NCI-H2196 treated with DMSO at 0.1 percent for 48 hours (cell line): ENCODE measurements around the gene TSPYL4.
A peak's percentile ranks its signal among the peaks of the same experiment; 100 is the strongest.
"Not testable (repeated sequence)": the region's sequence is repeated elsewhere in the genome, so short reads cannot be mapped to it uniquely, and the experiment has no call there.

Experiments
- DNase-seq: peaks from one replicate; lab custom pipeline; 2025; ENCODE audit not compliant: unreplicated experiment; lab: John Stamatoyannopoulos, UW

Gene TSPYL4

DNA sequence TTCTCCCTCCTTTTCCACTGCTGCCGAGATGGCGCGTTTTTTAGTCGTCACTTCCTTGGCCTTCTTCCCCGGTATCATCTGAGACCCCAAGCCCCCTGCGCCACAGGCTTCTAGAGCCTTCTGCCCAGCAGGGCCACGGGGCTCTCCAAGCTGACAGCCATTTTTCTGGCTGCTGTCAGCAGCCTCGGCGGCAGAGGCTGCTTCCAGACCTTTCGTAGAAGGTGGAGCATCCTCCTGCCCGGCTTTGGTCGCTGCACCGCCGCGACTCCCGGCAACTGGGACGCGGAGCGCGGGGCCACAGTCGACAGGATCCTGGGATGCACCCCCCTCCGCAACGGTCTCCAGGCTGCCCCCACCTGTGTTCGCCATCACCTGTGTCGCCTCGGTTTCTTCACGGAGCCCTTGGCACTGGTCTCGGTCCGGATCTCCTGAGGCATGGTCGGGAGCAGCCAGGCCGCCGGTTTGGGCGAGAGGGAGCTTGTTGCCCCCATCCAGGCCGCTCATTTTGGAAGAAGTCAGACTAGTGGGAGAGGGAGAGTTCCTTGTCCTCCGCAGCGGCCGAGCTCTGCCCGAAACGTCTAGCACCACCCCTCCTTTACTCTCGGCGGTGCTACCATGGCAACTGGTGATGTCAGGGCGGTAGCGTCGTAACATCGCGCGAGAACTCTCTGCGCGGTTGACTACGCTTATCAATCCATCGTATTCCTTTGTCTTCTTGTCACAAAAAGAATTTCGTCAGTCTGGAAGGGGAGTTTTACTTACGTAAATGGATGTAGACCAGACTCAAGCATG is at the start of gene TSPYL4:
TSS of gene TSPYL4 (minus strand) at position 571 of the 792 bp plus-strand sequence. CDS start at position 504, 67 bp downstream.
- DNase-seq = peak; percentile 85

DNA sequence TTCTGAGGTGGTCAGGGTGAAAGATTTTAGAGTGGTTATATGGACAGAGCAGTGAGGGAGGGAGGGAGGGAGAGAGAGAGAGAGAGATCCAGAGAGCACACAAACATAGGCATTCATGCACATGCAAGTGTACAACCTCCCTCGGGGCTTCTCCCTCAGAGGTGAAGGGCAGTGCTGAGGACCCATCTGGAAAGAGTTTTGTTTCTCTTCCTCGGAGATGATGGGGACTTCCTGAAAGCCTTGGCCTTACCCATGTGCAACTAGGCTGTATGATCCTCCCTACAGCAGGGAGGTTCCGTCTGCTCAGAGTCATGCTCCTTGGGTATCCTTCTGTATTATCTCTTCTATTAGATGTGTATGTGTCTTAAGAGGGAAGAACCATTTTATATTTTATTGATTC is 47.2 kb upstream of the TSPYL4 start:
- DNase-seq = no peak

DNA sequence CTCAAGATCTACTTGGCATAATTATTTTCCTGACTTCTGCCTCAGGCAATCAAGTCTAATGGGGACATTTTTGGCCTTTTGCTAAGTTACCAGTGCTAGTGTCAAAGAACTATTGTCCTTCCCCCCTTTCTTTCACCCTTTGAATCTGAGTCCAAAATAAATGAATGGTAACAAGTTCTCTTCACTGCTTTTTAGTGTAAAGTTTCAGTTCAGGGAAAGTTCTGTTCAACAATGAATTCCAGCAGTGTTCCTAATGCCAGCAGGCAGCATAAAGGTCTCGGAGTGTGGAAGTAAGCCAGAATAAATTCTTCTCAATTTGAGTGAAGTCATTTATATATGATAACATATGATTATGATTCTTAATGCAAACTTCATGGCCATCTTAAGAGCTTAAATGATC is 46.7 kb upstream of the TSPYL4 start:
- DNase-seq = no peak

DNA sequence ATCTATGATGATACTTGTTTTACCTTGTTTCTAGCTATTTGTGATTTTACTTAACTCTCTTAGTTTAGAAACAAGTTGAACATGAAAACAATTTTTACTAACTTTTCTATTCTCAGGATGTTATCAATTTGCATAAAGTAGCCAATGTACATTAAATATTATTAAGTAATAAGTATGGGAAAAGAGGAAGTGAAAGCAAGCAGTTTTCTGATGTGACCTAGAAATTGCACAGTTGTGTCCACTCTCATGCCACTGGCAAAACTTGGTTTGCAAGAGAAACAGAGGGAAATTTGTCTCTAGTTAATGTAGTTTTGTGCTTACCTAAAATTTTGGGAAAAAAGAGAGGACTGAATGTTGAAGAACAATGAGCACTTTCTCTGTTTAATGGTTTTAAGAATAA is 45.1 kb upstream of the TSPYL4 start:
- DNase-seq = no peak

DNA sequence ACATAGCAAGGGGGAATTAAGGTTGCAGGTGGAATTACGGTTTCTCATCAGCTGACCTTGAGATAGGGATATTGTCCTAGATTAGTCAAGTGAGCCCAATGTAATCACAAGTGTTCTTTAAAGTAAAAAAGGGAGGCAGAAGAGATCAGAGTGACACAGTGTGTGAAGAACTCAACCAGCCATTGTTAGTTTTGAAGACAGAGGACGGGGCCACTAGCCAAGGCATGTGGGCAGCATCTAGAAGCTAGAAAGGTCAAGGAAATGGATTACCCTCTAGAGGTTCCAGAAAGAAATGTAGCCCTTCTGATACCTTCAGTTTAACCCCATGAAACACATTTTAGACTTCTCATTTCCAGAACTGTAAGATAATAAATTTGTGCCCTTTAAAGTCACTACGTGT is 44.4 kb upstream of the TSPYL4 start:
- no peak for DNase-seq

DNA sequence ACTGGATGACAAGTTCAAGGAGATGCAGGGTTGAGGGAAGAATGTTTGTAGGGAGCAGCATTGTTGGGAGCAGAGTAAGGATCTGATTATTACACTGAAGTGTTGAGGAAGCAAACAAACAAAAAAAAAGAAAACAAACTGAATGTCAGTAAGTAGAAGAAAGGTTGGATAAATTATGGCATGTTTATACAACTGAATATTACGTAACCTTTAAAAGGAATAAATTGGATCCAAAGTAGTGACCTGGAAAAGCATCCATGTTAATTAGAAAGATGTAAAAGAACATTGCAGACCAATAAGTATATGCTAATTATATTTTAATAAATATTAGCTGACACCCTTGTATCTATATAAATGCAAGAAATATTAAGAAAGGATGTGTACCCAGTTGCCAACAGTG is 38.7 kb upstream of the TSPYL4 start:
- DNase-seq = no peak

DNA sequence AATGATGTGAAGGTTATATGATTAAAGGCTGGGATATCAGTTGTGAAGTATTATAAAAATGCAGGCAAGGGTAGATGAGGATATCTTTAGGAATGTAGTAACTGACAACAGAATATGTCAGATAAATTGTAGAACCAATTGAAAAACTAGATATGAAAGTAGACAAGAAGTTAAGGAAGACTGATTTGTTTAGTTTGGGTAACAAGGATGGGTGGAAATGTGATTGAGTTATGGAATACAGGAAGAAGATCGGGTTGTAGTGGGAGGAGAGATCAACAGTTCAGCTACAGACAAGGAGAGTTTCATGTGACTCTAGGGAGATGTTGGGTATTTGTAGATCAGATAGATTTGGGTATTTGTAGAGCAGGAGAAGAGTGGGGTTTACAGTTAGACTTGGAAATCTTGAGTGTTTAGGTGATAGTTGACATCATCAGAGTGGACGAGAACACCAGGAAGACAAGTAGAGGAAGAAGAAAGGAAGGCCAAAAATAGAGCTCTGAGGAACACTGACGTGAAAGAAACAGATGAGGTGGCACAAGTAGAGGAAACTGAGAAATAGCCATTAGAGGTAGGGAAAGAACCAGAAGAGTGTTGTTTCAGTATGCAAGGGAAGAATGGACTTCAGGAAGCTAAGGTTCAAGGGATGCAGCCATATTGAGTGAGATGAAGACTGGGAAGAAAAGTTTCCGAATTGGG is 38.0 kb upstream of the TSPYL4 start:
- no peak for DNase-seq

DNA sequence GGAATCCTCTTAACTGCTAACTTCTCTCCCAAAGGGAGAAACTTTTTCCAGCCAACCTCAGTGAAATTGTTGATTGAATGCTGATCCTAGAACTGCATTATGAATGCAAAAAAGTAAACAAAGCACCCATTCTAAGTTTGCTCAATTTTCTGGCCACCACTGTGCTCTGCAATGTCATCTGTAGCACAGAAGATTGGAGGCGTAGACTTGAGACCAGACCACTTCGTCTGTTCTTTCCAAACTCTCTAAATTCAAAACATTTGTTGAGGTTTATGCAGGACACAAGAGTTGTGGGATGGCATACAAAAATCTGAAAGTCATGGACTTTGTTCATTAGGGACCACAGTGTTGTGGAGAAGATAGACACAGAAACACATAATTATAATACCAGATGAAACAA is 36.9 kb upstream of the TSPYL4 start:
- no peak for DNase-seq

DNA sequence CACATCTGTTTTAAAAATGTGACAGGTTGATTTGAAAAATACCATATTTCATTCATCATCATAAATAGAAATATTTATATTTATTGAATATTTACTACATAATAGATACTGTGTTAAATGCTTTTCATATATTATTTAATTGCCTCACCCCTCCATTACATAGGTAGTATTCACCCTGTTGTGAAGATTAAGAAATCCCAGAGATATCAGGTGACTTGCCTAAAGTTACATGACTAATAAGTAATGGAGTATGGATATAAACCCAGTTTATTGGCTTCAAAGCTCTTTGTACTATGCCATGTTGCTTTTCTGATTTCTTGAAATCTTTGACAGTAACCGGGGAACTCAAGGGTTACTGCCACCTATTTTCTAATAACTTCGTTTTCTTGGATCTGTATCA is 36.0 kb upstream of the TSPYL4 start:
- DNase-seq = no peak

DNA sequence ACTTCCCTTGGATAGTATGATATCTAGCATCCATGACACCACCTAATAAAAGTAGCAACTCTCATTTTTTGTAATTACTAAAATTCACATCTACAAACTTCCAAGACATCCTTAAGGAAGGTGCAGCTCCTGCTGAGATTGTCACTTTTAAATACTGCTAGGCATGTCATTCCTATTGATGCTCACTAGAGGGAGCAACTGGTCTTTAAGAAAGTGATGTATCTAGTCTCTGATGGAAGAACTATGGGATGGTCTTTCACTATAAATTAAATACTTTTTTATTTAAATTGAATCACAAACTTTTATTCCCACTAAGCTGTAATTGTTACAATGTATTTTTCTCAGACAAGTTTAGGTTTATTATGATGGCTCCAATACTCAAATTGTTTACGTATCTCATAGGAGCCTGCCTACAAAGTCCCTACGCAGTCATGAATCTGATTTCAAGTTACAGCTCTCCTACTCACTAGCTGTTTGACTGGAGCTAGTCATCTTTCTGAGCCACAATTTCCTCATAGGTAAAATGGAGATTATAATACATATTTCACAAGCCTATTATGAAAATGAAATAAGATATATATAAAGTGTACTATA is 33.9 kb upstream of the TSPYL4 start:
- DNase-seq = peak; percentile 21

DNA sequence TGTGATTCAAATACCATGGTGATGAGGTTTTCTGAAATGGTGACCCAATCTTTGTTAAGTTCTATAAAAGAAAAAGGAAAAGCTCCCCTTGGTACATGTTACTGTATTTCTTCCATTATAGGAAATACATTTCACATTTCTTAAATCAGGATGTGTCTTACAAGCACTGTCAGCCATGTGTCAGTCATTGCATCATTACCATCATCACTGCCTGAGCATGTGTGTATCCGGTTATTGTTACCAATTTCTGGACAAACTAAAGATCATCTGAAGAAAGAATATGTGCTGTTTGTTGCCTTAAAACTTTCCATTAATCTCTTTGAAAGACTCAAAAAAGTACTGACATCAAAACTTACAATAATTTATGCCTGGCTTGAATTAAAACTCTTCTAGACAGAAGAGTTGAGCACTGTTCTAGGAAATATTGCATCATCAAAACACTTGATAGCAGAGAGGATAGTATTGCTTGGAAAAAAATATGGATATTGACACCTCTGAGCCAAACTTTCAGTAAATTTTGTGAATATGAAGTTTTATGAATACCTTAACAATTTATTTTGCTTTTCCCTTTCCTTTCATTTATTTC is 33.0 kb upstream of the TSPYL4 start:
- no peak for DNase-seq

DNA sequence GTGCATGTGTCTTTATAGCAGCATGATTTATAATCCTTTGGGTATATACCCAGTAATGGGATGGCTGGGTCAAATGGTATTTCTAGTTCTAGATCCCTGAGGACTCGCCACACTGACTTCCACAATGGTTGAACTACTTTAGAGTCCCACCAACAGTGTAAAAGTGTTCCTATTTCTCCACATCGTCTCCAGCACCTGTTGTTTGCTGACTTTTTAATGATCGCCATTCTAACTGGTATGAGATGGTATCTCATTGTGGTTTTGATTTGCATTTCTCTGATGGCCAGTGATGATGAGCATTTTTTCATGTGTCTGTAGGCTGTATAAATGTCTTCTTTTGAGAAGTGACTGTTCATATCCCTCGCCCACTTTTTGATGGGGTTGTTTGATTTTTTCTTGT is 31.1 kb upstream of the TSPYL4 start:
- DNase-seq = not testable (repeated sequence)

DNA sequence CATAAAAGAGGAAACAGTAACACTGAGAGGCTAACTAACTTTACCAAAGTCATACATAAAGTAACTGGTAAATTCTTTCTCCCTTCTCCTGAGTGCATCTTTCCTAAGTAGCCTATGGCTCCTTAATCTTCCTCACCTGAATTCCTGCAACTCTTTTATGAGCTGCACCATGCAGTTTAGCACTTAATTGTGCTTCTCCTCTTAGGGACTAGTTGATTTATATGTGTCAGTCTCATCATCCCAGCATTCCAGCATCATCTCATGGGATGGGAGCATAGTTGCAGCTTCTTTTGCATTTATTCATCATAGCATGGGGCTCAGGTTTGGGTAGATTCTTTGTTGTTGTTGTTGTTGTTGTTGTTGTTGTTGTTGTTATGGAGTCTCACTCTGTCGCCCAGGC is 29.3 kb upstream of the TSPYL4 start:
- DNase-seq = no peak

DNA sequence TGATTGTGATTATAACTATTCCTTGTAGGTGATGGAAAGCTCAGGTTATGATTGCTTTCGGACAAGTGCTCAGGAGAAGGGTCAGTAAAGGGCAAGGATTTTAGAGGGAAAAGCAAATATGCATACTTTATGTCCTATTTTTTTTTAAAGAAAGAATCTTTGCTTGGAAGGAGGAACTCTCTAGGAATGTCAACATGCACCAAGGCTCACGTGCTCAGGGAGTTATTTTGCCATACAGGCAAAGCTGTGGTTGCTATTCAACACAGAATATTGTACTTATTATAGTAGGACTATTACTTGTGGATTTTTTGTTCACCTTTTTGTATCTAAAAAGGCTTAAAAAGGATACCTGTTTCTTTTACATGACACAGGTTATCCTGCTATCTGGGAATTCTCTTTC is 28.8 kb upstream of the TSPYL4 start:
- DNase-seq = no peak

DNA sequence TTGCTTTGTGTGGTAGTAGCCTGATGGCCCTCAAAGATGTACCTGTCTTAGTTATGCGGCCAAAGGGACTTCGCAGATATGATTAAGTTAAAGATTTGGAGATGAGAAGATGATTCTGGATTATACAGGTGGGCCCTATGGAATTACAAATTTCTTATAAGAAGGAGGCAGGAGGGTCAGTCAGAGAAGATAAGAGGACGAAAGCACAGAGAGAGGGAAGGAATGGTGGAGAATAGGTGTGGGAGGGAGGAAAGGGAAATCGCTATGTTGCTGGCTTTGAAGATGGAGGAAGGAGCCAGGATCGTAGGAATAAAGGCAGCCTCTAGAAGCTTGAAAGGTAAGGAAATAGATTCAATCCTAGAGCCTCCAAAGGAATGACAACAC is 27.1 kb upstream of the TSPYL4 start:
- DNase-seq = no peak

DNA sequence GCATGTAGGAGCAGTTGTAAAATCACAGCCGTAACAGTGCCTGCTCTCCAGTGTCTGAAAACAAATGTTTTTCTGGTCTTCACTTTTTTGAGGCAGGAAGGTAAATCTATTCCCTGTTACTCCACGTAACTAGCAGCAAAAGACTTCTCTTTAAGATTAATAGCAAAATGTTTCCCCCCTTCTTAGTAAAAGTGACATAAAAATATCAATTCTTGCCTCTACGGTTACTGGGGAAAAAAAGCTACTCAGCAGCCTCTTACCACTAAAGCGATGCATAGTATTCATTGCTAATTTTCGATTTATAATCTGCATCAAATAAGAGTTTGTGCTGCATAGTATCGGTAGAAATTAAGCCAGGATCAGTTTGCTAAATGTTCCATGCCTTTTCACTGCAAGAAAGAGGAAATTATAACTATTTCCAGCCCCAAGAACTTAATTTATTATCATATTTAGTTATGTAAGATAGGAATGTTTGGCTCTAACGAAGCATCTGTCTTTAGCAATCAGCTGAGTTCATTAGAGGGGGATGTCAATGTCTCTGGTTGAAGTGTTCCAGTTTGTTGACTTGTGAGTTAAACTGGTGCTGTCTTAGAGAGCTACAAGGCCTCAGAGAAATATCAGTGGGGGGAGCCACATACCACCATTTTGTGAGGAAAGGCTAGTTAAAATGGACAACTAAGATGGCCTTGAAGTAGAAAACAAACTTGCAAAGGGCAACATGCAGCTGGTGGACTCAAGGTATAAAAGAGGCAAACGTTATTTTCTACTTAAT is 26.5 kb upstream of the TSPYL4 start:
- DNase-seq = no peak

DNA sequence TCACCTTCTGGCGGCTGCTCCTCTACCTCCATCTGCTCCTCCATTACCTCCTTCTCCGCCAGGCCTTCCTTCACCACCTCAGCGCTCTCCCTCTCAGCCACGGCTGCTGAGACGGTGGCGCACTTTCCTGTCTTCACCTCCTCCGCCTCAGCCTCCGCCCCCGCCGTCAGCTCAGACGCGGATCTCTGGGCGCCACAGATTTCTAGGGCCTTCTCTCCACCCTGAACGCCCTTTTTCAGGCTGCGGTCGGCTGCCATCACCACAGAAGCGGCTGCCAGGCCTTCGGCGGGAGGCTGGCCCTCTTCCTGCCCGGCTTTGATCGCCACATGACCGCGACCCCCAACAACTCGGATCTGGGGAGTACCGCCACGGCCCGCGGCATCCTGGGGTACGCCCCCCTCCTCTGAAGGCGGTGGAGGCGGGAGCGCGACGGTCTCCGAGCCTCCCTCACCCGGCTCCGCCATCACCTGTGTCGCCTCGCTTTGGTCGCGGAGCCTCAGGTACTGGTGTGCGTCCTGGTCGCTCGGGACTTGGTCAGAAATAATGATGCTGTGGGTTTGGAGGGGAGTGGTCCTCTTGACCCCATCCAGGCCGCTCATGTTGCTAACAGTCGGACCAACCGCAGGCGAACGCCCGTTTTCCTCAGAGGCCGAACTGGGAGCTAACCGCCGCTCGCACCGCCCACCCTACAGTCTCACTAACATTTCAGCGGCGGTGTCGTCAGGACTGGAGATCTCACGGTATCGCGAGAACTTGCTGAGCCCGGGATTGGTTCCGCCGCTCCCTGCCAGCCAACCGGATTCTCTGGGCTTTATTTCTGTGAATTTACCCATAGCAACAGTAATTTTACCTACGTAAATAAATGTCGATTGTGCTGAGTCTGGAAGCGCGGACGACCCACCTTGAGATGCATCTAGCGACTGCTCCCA is 25.6 kb upstream of the TSPYL4 start, which contains the start of gene TSPYL1:
TSS of gene TSPYL1 (minus strand) at position 699 of the 929 bp plus-strand sequence. CDS start at position 599, 100 bp downstream.
- DNase-seq = peak; percentile 91

DNA sequence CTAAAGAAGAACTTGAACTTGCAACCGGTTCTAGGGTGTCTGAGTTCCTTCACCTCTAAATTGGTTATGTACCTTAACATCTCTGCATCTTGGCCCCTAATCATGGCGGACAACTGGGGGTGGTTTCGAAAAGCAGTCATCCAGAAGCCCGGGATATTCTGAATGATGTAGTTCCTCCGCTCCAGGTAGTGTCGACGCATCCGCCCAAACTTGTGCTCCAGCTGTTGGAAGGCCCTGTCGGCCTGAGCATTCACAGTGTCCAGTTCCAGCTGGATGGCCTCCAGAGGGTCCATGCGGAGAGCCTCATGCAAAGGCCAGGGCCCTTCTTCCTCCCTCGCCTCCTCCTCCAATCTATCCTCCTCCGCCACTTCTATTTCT is 25.0 kb upstream of the TSPYL4 start:
- DNase-seq = no peak

DNA sequence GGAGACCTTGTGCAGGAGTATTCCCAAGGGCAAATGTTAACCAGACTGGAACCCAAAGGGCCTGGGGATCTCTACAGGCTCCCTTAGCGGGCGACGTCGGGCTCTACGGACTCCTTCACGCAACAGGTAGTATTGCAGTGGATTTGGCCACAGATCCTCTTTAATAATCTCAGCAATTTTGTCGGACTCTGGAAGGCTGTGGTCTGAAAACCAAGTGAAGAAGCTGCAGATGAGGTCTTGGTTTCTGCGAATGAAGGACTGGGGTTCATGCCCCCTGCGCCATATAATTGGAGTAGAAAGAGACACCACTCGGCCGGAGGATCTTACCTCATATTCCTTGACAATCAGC is 24.6 kb upstream of the TSPYL4 start:
- no peak for DNase-seq

DNA sequence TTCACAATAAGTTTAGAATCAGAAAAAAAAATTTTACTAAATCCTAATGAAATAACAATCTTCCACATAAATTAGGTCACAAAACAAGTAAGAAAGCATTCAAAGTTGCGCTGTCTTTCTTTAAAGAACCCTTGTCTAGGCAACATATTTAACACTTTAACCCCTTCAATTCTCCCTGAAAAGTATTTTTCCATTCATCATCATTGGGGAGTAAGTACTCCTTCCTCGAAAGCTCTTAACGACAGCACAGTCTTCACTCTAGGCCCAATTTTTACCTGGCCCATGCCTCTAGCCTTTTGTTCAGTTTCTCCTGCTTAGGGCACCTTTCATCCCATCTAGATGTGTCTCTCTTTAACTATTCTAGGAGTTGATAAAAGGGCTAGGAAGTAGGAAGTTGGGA is 23.2 kb upstream of the TSPYL4 start:
- DNase-seq = no peak
